Calu3 (cell line): Measurements from ENCODE around the gene GXYLT2. TPM values are rescaled to one million over a fixed set of nuclear protein-coding genes. Genes with fewer than 3 reads are reported as not detected.
A peak's percentile ranks its signal among the peaks of the same experiment; 100 is the strongest.
"Not testable (repeated sequence)": the region's sequence is repeated elsewhere in the genome, so short reads cannot be mapped to it uniquely, and the experiment has no call there.

Source experiments
- BruUV-seq: library from RNA; stranded (reverse); fragments of 400-500 nt; replicated peaks from 2 replicates; lab custom pipeline; 2021; lab: Mats Ljungman, UMichigan
- CTCF ChIA-PET: fragments of 300-600 bp; sonication (Branson Sonifier 250); formaldehyde crosslinking; loops from one replicate; lab custom pipeline; 2022; ENCODE audit warnings: antibody characterized with exemption; lab: Charles Lee
- DNase-seq: peaks from one replicate; pipeline ENCODE4 v3.0.0; 2022
- H3K27ac Mint-ChIP-seq: one replicate; pipeline ENCODE4 v1.8.0; 2022; ENCODE audit warnings: mixed read lengths; ENCODE audit not compliant: unreplicated experiment
- H3K27me3 Mint-ChIP-seq: one replicate; pipeline ENCODE4 v1.8.0; 2022; ENCODE audit warnings: mixed read lengths; ENCODE audit not compliant: unreplicated experiment
- H3K36me3 Mint-ChIP-seq: one replicate; pipeline ENCODE4 v1.8.0; 2022; ENCODE audit warnings: mild to moderate bottlenecking, moderate library complexity, mixed read lengths; ENCODE audit not compliant: insufficient read depth, unreplicated experiment
- H3K4me1 Mint-ChIP-seq: one replicate; pipeline ENCODE4 v1.8.0; 2022; ENCODE audit warnings: mild to moderate bottlenecking, low read depth, mixed read lengths; ENCODE audit not compliant: unreplicated experiment
- H3K4me3 Mint-ChIP-seq: one replicate; pipeline ENCODE4 v1.8.0; 2022; ENCODE audit warnings: mild to moderate bottlenecking, low read depth, moderate library complexity, mixed read lengths; ENCODE audit not compliant: unreplicated experiment
- H3K9me3 Mint-ChIP-seq: one replicate; pipeline ENCODE4 v1.8.0; 2022; ENCODE audit warnings: low read depth, mixed read lengths; ENCODE audit not compliant: unreplicated experiment
- intact Hi-C: fragments of 100-400 bp; cut with micrococcal nuclease; formaldehyde crosslinking; loops from one replicate; pipeline ENCODE4 v1.10.0; 2022; ENCODE audit not compliant: unreplicated experiment
- total RNA-seq: library from RNA; stranded (reverse); gene quantifications from 2 replicates; pipeline ENCODE4 v1.2.3, GENCODE V29; 2022
- TF ChIP-seq, protein P1 (sequence below): fragments of 200-600 bp; IDR thresholded peaks from one replicate; pipeline ENCODE4 v1.8.0; 2022; ENCODE audit warnings: antibody characterized with exemption; ENCODE audit not compliant: unreplicated experiment

Gene GXYLT2
- total RNA-seq, 1 experiment from 2014 or later, result 0.52 TPM

DNA sequence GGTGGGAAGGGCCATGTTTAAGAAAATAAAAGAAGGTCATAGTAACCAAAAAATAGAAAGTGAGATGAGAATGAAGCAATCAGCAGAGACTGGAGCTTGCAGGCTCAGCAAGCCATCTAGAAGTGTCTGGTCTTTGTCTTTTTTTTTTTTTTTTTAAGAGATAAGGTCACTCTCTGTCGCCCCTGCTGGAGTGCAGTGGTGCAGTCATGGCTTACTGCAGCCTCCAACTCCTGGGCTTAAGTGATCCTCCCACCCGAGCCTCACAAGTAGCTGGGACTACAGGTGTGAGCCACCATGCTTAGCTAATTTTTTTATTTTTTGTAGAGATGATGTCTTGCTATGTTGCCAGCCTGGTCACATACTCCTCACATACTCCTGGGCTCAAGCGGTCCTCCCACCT is 36.2 kb downstream of the GXYLT2 start:
- Mint-ChIP-seq H3K27ac (no peak overlapping the region), H3K27me3 (no peaks in the 10 kb centered on the region), H3K36me3 (no peaks in the 10 kb centered on the region), H3K4me1 (no peaks in the 10 kb centered on the region), H3K4me3 (no peak overlapping the region), H3K9me3 (no peaks in the 10 kb centered on the region)
- CTCF ChIA-PET, result no interaction called here
- TF ChIP-seq, protein P1, sequence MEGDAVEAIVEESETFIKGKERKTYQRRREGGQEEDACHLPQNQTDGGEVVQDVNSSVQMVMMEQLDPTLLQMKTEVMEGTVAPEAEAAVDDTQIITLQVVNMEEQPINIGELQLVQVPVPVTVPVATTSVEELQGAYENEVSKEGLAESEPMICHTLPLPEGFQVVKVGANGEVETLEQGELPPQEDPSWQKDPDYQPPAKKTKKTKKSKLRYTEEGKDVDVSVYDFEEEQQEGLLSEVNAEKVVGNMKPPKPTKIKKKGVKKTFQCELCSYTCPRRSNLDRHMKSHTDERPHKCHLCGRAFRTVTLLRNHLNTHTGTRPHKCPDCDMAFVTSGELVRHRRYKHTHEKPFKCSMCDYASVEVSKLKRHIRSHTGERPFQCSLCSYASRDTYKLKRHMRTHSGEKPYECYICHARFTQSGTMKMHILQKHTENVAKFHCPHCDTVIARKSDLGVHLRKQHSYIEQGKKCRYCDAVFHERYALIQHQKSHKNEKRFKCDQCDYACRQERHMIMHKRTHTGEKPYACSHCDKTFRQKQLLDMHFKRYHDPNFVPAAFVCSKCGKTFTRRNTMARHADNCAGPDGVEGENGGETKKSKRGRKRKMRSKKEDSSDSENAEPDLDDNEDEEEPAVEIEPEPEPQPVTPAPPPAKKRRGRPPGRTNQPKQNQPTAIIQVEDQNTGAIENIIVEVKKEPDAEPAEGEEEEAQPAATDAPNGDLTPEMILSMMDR, result no peak
- BruUV-seq, result no TSS peak
- intact Hi-C loops, result no loop called here
- DNase-seq, result no peak

DNA sequence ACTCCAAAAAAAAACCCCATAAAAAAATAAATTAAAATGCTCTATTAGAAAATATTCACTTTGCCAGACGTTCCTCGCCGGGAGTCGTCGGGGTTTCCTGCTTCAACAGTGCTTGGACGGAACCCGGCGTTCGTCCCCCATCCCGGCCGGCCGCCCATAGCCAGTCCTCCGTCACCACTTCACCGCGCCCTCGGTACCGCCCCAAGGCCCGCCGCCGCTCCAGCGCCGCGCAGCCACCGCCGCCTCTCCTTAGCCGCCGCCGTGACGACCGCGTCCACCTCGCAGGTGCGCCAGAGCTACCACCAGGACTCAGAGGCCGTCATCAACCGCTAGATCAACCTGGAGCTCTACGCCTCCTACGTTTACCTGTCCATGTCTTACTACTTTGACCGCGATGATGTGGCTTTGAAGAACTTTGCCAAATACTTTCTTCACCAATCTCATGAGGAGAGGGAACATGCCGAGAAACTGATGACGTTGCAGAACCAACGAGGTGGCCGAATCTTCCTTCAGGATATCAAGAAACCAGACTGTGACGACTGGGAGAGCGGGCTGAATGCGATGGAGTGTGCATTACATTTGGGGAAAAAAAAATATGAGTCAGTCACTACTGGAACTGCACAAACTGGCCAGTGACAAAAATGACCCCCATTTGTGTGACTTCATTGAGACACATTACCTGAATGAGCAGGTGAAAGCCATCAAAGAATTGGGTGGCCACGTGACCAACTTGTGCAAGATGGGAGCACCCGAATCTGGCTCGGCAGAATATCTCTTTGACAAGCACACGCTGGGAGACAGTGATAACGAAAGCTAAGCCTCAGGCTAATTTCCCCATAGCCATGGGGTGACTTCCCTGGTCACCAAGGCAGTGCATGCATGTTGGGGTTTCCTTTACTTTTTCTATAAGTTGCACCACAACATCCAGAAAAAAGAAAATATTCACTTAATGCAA is 41.2 kb downstream of the GXYLT2 start:
- H3K36me3 Mint-ChIP-seq, intact Hi-C loops, H3K27ac Mint-ChIP-seq, H3K4me1 Mint-ChIP-seq, H3K9me3 Mint-ChIP-seq, CTCF ChIA-PET, H3K27me3 Mint-ChIP-seq, BruUV-seq: not testable (repeated sequence)
- peak overlapping the region; percentile 52 for H3K4me3 Mint-ChIP-seq
- DNase-seq, result peak; percentile 16

DNA sequence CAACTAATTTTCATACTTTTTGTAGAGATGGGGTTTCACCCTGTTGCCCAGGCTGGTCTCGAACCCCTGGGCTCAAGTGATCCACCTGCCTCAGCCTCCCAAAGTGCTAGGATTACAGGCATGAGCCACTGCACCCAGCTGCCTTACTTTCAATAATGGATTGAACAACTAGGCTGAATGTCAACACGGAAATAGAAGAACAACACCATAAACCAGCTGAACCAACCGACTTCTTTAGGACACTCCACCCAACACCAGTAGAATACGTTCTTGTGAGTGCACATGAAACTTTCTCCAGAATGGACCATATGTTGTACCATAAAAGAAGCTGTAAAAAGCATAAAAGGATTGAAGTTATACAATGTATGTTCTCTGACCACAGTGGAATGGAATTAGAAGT is 42.9 kb downstream of the GXYLT2 start:
- intact Hi-C loops, result no loop called here
- CTCF ChIA-PET, result interaction anchor here (0.6 to 0.7 kb wide), 3 partner anchors 34 to 760 kb away, joined by 3 to 4 read pairs (median 3); no protein-coding TSS in a partner anchor
- DNase-seq, result no peak

DNA sequence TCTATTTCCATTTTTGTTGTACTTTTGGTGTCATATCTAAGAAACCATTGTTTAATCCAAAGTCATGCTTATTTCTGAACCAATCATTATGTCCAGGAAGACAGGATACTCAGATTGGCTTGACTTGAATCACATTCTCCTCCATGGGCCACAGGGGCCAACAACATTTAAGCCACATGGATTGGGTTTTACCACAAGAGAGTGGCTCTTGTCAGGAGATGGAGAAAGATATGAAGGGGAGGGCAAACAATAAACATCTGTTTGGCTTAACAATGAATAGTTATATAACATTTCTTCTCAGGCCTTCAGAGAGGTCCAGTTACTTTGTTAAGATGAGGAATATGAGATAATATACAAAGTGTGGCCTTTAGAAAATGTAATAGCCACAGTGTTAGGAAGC is 44.6 kb downstream of the GXYLT2 start:
- intact Hi-C loops, result no loop called here
- no TSS peak for BruUV-seq
- no peak overlapping the region for H3K27ac Mint-ChIP-seq
- no peaks in the 10 kb centered on the region for H3K36me3 Mint-ChIP-seq
- H3K4me1 Mint-ChIP-seq, result no peaks in the 10 kb centered on the region
- TF ChIP-seq, protein P1, result no peak
- H3K4me3 Mint-ChIP-seq, result no peak overlapping the region
- no peaks in the 10 kb centered on the region for H3K9me3 Mint-ChIP-seq
- peaks cover 13% of the 10 kb centered on the region for H3K27me3 Mint-ChIP-seq
- no peak for DNase-seq
- CTCF ChIA-PET, result no interaction called here

More for the DNA sequence above, 42.9 kb downstream of the GXYLT2 start:
- Mint-ChIP-seq H3K9me3 (no peaks in the 10 kb centered on the region), H3K4me1 (no peaks in the 10 kb centered on the region), H3K27me3 (peaks cover 2% of the 10 kb centered on the region), H3K27ac (no peak overlapping the region), H3K4me3 (no peak overlapping the region), H3K36me3 (no peaks in the 10 kb centered on the region)
- TF ChIP-seq, protein P1, result no peak
- no TSS peak for BruUV-seq
